BLaER1 (cell line): ENCODE data around the gene HECW1.
A peak's percentile ranks its signal among the peaks of the same experiment; 100 is the strongest.

ENCODE experiments used
- H3K27ac ChIP-seq: shearing (Covaris generic); formaldehyde crosslinking; 2 replicates; pipeline ENCODE4 v1.8.1; 2022
- H3K27me3 ChIP-seq: shearing (Covaris generic); formaldehyde crosslinking; 2 replicates; pipeline ENCODE4 v1.8.1; 2022
- H3K36me3 ChIP-seq: shearing (Covaris generic); formaldehyde crosslinking; 2 replicates; pipeline ENCODE4 v1.8.1; 2022
- H3K4me1 ChIP-seq: shearing (Covaris generic); formaldehyde crosslinking; 2 replicates; pipeline ENCODE4 v1.8.1; 2022
- H3K4me2 ChIP-seq: shearing (Covaris generic); formaldehyde crosslinking; 2 replicates; pipeline ENCODE4 v1.8.1; 2022
- H3K4me3 ChIP-seq: shearing (Covaris generic); formaldehyde crosslinking; 2 replicates; pipeline ENCODE4 v1.8.1; 2022
- H3K9ac ChIP-seq: shearing (Covaris generic); formaldehyde crosslinking; 2 replicates; pipeline ENCODE4 v1.8.1; 2022
- H3K9me3 ChIP-seq: shearing (Covaris generic); formaldehyde crosslinking; 2 replicates; pipeline ENCODE4 v1.8.1; 2022
- H4K20me1 ChIP-seq: shearing (Covaris generic); formaldehyde crosslinking; 2 replicates; pipeline ENCODE4 v1.8.1; 2022
- Cebpa-rat ChIP-seq: shearing (Covaris generic); IDR thresholded peaks from 2 replicates; pipeline ENCODE4 v1.8.1; 2022

The HECW1 gene

GRCh38 chr7:43290978-43291377 is 178.5 kb downstream of the HECW1 start:
- Histone ChIP-seq H3K9me3 (peaks cover 31% of the 10 kb centered on the region), H3K4me2 (no peak overlapping the region), H3K27ac (no peak overlapping the region), H3K27me3 (no peaks in the 10 kb centered on the region), H3K4me3 (0 out of 2 replicates have a peak overlapping the region, but pooled peaks have one; percentile 8), H3K9ac (no peak overlapping the region), H3K4me1 (no peaks in the 10 kb centered on the region), H4K20me1 (no peaks in the 10 kb centered on the region), H3K36me3 (peaks cover 16% of the 10 kb centered on the region)
- TF ChIP-seq Cebpa-rat = no peak

- TF ChIP-seq Cebpa-rat = no peak
- Histone ChIP-seq H3K27ac (no peak overlapping the region), H3K36me3 (peaks cover 16% of the 10 kb centered on the region), H3K9me3 (peaks cover 28% of the 10 kb centered on the region), H3K4me3 (no peak overlapping the region), H3K4me1 (peaks cover 4% of the 10 kb centered on the region; the same call in 1 of the 2 replicates), H3K9ac (no peak overlapping the region), H4K20me1 (no peaks in the 10 kb centered on the region), H3K4me2 (no peak overlapping the region), H3K27me3 (no peaks in the 10 kb centered on the region)
These were observed 179.3 kb downstream of the HECW1 start for GRCh38 chr7:43291789-43292188.

- no peaks in the 10 kb centered on the region for H4K20me1 ChIP-seq
- no peak overlapping the region for H3K4me3 ChIP-seq
- no peak overlapping the region for H3K9ac ChIP-seq
- no peak for TF ChIP-seq Cebpa-rat
- no peak overlapping the region for H3K4me2 ChIP-seq
- peaks cover 16% of the 10 kb centered on the region for H3K36me3 ChIP-seq
- no peaks in the 10 kb centered on the region for H3K27me3 ChIP-seq
- H3K4me1 ChIP-seq = peaks cover 6% of the 10 kb centered on the region; the same call in 1 of the 2 replicates
- H3K27ac ChIP-seq = no peak overlapping the region
- H3K9me3 ChIP-seq = peaks cover 28% of the 10 kb centered on the region
These were observed 179.9 kb downstream of the HECW1 start for GRCh38 chr7:43292384-43292783.

DNA sequence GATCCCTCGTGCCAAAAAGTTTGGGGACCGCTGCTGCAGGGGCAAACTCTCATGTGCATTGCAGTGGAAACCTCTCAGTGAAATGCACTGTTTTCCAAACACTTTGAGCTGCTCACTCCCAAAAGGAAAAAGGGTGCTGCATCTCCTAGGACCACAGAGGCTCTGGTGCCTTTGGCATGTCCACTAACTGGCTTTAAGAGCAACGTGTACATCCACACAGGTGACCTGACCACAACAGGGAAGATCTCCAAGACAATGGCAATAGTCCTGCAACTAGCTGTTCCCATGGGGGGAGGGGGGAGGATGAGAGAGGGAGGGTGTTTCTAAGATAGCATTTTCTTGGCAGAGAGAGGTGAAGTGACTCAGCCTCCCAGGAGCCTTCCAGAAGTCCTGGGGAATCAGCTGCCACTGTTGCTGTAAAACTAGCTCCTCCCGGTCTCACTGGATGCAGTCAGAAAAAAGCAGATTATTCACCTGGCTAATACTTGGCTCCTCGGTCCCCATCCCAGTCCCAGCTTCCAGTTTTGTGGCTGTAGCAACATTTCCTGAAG is 181.7 kb downstream of the HECW1 start:
- no peaks in the 10 kb centered on the region for H4K20me1 ChIP-seq
- H3K27me3 ChIP-seq = no peaks in the 10 kb centered on the region
- H3K9me3 ChIP-seq = peaks cover 26% of the 10 kb centered on the region
- peaks cover 6% of the 10 kb centered on the region; the same call in 1 of the 2 replicates for H3K4me1 ChIP-seq
- H3K27ac ChIP-seq = no peak overlapping the region
- H3K4me2 ChIP-seq = no peak overlapping the region
- peaks cover 16% of the 10 kb centered on the region for H3K36me3 ChIP-seq
- TF ChIP-seq Cebpa-rat = no peak
- no peak overlapping the region for H3K4me3 ChIP-seq
- no peak overlapping the region for H3K9ac ChIP-seq

- Histone ChIP-seq H3K4me1 (peaks cover 6% of the 10 kb centered on the region; the same call in 1 of the 2 replicates), H3K27ac (no peak overlapping the region), H3K27me3 (no peaks in the 10 kb centered on the region), H3K9me3 (peaks cover 14% of the 10 kb centered on the region), H3K36me3 (peaks cover 8% of the 10 kb centered on the region), H3K9ac (no peak overlapping the region), H4K20me1 (no peaks in the 10 kb centered on the region), H3K4me2 (no peak overlapping the region), H3K4me3 (no peak overlapping the region)
- no peak for TF ChIP-seq Cebpa-rat
These were observed 183.0 kb downstream of the HECW1 start for GRCh38 chr7:43295429-43295828.

- no peaks in the 10 kb centered on the region for H3K27me3 ChIP-seq
- no peak overlapping the region for H3K9ac ChIP-seq
- H3K4me2 ChIP-seq = no peak overlapping the region
- no peak overlapping the region for H3K4me3 ChIP-seq
- H4K20me1 ChIP-seq = no peaks in the 10 kb centered on the region
- peaks cover 5% of the 10 kb centered on the region for H3K9me3 ChIP-seq
- no peaks in the 10 kb centered on the region for H3K36me3 ChIP-seq
- TF ChIP-seq Cebpa-rat = no peak
- H3K4me1 ChIP-seq = peaks cover 6% of the 10 kb centered on the region; the same call in 1 of the 2 replicates
- H3K27ac ChIP-seq = no peak overlapping the region
These were observed 183.9 kb downstream of the HECW1 start for GRCh38 chr7:43296306-43296705.

GRCh38 chr7:43298617-43299016 is 186.2 kb downstream of the HECW1 start:
- Histone ChIP-seq H3K9me3 (no peaks in the 10 kb centered on the region), H3K4me2 (no peak overlapping the region), H3K4me1 (peaks cover 13% of the 10 kb centered on the region), H3K4me3 (no peak overlapping the region), H3K27me3 (no peaks in the 10 kb centered on the region), H3K36me3 (no peaks in the 10 kb centered on the region), H3K9ac (no peak overlapping the region), H3K27ac (no peak overlapping the region), H4K20me1 (no peaks in the 10 kb centered on the region)
- no peak for TF ChIP-seq Cebpa-rat

- no peak for TF ChIP-seq Cebpa-rat
- Histone ChIP-seq H3K9me3 (no peaks in the 10 kb centered on the region), H3K27ac (no peak overlapping the region), H3K4me2 (no peak overlapping the region), H4K20me1 (no peaks in the 10 kb centered on the region), H3K36me3 (no peaks in the 10 kb centered on the region), H3K4me1 (peaks cover 13% of the 10 kb centered on the region), H3K4me3 (no peak overlapping the region), H3K27me3 (no peaks in the 10 kb centered on the region), H3K9ac (no peak overlapping the region)
These were observed 187.7 kb downstream of the HECW1 start for GRCh38 chr7:43300121-43300520.

- Histone ChIP-seq H3K4me2 (peak overlapping the region; percentile 2; the same call in 1 of the 2 replicates), H3K9me3 (no peaks in the 10 kb centered on the region), H3K4me1 (peaks cover 7% of the 10 kb centered on the region), H3K36me3 (no peaks in the 10 kb centered on the region), H3K27me3 (no peaks in the 10 kb centered on the region), H3K9ac (no peak overlapping the region), H4K20me1 (no peaks in the 10 kb centered on the region), H3K27ac (0 out of 2 replicates have a peak overlapping the region, but pooled peaks have one; percentile 37), H3K4me3 (no peak overlapping the region)
- no peak for TF ChIP-seq Cebpa-rat
These were observed 189.8 kb downstream of the HECW1 start for GRCh38 chr7:43302211-43302711.

GRCh38 chr7:43302773-43303460 is 190.5 kb downstream of the HECW1 start:
- Histone ChIP-seq H3K9ac (no peak overlapping the region), H3K27ac (0 out of 2 replicates have a peak overlapping the region, but pooled peaks have one; percentile 37), H3K4me1 (peaks cover 7% of the 10 kb centered on the region), H3K4me2 (no peak overlapping the region), H3K4me3 (no peak overlapping the region), H4K20me1 (no peaks in the 10 kb centered on the region), H3K36me3 (no peaks in the 10 kb centered on the region), H3K27me3 (no peaks in the 10 kb centered on the region), H3K9me3 (no peaks in the 10 kb centered on the region)
- TF ChIP-seq Cebpa-rat = no peak
